Panc1 (cell line): ENCODE measurements around the gene PGLYRP2. TPM values are rescaled to one million over a fixed set of nuclear protein-coding genes. Genes with fewer than 3 reads are reported as not detected.

ENCODE experiments used
- ATAC-seq: fragments of 200-7000 bp; cut with Tn5 transposase; 2 replicates; pipeline ENCODE4 v1.9.1; 2020; ENCODE audit warnings: mild to moderate bottlenecking, moderate library complexity
- BruUV-seq: library from RNA; stranded (reverse); fragments of 400-500 nt; replicated peaks from 2 replicates; lab custom pipeline; 2021; lab: Mats Ljungman, UMichigan
- CTCF ChIA-PET: fragments of 300-600 bp; sonication (Branson Sonifier 250); formaldehyde crosslinking; loops from one replicate; lab custom pipeline; 2022; ENCODE audit warnings: antibody characterized with exemption; lab: Charles Lee
- POLR2A ChIA-PET: fragments of 300-600 bp; sonication (Branson Sonifier 250); formaldehyde crosslinking; loops from one replicate; lab custom pipeline; 2022; ENCODE audit warnings: antibody characterized with exemption; lab: Charles Lee
- DNase-seq: peaks from one replicate; pipeline ENCODE4 v3.0.0-alpha.2; 2010; ENCODE audit warnings: low read depth, low spot score
- H3K27ac ChIP-seq: 2 replicates; pipeline ENCODE4 v1.5.1; 2011; ENCODE audit warnings: mild to moderate bottlenecking, low read length, inconsistent platforms
- H3K27me3 ChIP-seq: fragments of 200-500 bp; sonication (Bioruptor generic); 2 replicates; pipeline ENCODE4 v1.6.0; 2014; ENCODE audit warnings: low read length, inconsistent platforms; ENCODE audit not compliant: control insufficient read depth, insufficient read depth
- H3K36me3 ChIP-seq: fragments of 200-500 bp; sonication (Bioruptor generic); 2 replicates; pipeline ENCODE4 v1.5.1; 2014; ENCODE audit warnings: inconsistent platforms, mild to moderate bottlenecking, low read length, moderate library complexity; ENCODE audit not compliant: control insufficient read depth, insufficient read depth
- H3K4me1 ChIP-seq: 2 replicates; pipeline ENCODE4 v1.5.1; 2011; ENCODE audit warnings: inconsistent platforms, mild to moderate bottlenecking, low read length, moderate library complexity; ENCODE audit not compliant: control insufficient read depth, insufficient read depth
- H3K4me3 ChIP-seq, 2 experiments: 2 replicates each; pipeline ENCODE4 v1.5.1; 2011 to 2012; ENCODE audit warnings: low read depth in 2 of 2, low read length in 2 of 2, mild to moderate bottlenecking in 2 of 2, inconsistent platforms in 1 of 2, moderate library complexity in 1 of 2
- H3K9me3 ChIP-seq: fragments of 200-500 bp; sonication (Bioruptor generic); 2 replicates; pipeline ENCODE4 v1.5.1; 2014; ENCODE audit warnings: low read depth, mild to moderate bottlenecking, inconsistent platforms, low read length, moderate library complexity; ENCODE audit not compliant: control insufficient read depth, insufficient read depth
- CTCF ChIP-seq: fragments of 450-650 bp; IDR thresholded peaks from 2 replicates; pipeline ENCODE4 v1.5.1; 2017; ENCODE audit warnings: mild to moderate bottlenecking
- POLR2AphosphoS5 ChIP-seq: IDR thresholded peaks from 2 replicates; pipeline ENCODE4 v1.6.1; 2012; ENCODE audit warnings: mild to moderate bottlenecking, low read depth, low read length, moderate library complexity
- REST ChIP-seq, 2 experiments: IDR thresholded peaks; 2 replicates each; pipeline ENCODE4 v1.6.1; 2011 to 2012; ENCODE audit warnings: low read depth in 2 of 2, control low read depth in 1 of 2, low read length in 1 of 2, mild to moderate bottlenecking in 1 of 2, moderate library complexity in 1 of 2; ENCODE audit not compliant: insufficient read depth in 1 of 2
- SIN3A ChIP-seq: IDR thresholded peaks from 2 replicates; pipeline ENCODE4 v1.6.1; 2012; ENCODE audit warnings: low read depth, mild to moderate bottlenecking, low read length, moderate library complexity, borderline replicate concordance; ENCODE audit not compliant: insufficient read depth
- TCF7L2 ChIP-seq: IDR thresholded peaks from 2 replicates; pipeline ENCODE4 v1.6.1; 2011; ENCODE audit warnings: mild to moderate bottlenecking, low read depth, low read length, inconsistent platforms
- in situ Hi-C: cut with HindIII; loops from 2 replicates; pipeline ENCODE4 v1.10.0; 2016; ENCODE audit warnings: low sequenced_read_pairs, low pct_unique_long_range_greater_than_20kb
- intact Hi-C: fragments of 100-400 bp; cut with micrococcal nuclease; formaldehyde crosslinking; loops from one replicate; pipeline ENCODE4 v1.10.0; 2022; ENCODE audit not compliant: unreplicated experiment
- total RNA-seq: library from RNA; stranded (reverse); gene quantifications from one replicate; pipeline ENCODE4 v1.2.1, GENCODE V29; 2021; ENCODE audit not compliant: unreplicated experiment

Gene PGLYRP2
- total RNA-seq, 1 experiment from 2014 or later: not detected

GRCh38 chr19:15436826-15437110 is 42.5 kb downstream of the PGLYRP2 start:
- CTCF ChIA-PET: no interaction called here
- no peak overlapping the region for H3K27ac ChIP-seq
- H3K4me1 ChIP-seq: no peaks in the 10 kb centered on the region
- H3K9me3 ChIP-seq: no peaks in the 10 kb centered on the region
- POLR2A ChIA-PET: interaction anchor here (0.6 kb wide), 1 partner anchor 91 kb away, joined by 4 read pairs; no protein-coding TSS in a partner anchor
- no peak overlapping the region for H3K4me3 ChIP-seq
- in situ Hi-C loops: no loop called here
- DNase-seq (no peak), ATAC-seq (no peak)
- no peaks in the 10 kb centered on the region for H3K27me3 ChIP-seq
- TF ChIP-seq CTCF: no peak
- TF ChIP-seq SIN3A: no peak
- no peak for TF ChIP-seq REST (IDR thresholded peaks at IDR 0.05; ENCODE audit: insufficient read depth in 1 of 2, low read depth in 2 of 2, low read length in 1 of 2)
- no peak for TF ChIP-seq TCF7L2
- TF ChIP-seq POLR2AphosphoS5: no peak
- BruUV-seq: no TSS peak
- H3K36me3 ChIP-seq: peaks cover under 1% of the 10 kb centered on the region; the same call in 1 of the 2 replicates
- intact Hi-C loops: no loop called here

GRCh38 chr19:15436012-15436825 is 43.1 kb downstream of the PGLYRP2 start:
- peaks cover 2% of the 10 kb centered on the region; the same call in 1 of the 2 replicates for H3K36me3 ChIP-seq
- TF ChIP-seq CTCF: no peak
- TF ChIP-seq REST (IDR thresholded peaks at IDR 0.05; ENCODE audit: insufficient read depth in 1 of 2, low read depth in 2 of 2, low read length in 1 of 2): no peak
- no peak for ATAC-seq
- no peak overlapping the region for H3K27ac ChIP-seq
- peaks cover 5% of the 10 kb centered on the region; the same call in 1 of the 2 replicates for H3K4me1 ChIP-seq
- ChIA-PET POLR2A (interaction anchor here (0.6 kb wide), 1 partner anchor 91 kb away, joined by 4 read pairs; no protein-coding TSS in a partner anchor), CTCF (no interaction called here)
- H3K9me3 ChIP-seq: no peaks in the 10 kb centered on the region
- no peaks in the 10 kb centered on the region for H3K27me3 ChIP-seq
- no peak overlapping the region for H3K4me3 ChIP-seq
- BruUV-seq: no TSS peak
- in situ Hi-C loops (no loop called here), intact Hi-C loops (no loop called here)
- no peak for DNase-seq
